Parietal lobe (tissue), 1 donor: ENCODE results near the gene OR4C15. TPM values are rescaled to one million over a fixed set of nuclear protein-coding genes. Genes with fewer than 3 reads are reported as not detected.

Experiments used
- total RNA-seq: library from RNA; depleted of rRNA; stranded (reverse); fragments of >200 nt; gene quantifications from one replicate; pipeline ENCODE4 v1.2.3, GENCODE V29; 2014

The OR4C15 gene
- not detected for total RNA-seq

GRCh38 chr11:55554169-55554568 is at the start of gene OR4C15:
Gene OR4C15, plus strand, starts transcription at chr11:55554469. Its CDS starts 0 bp downstream, at chr11:55554469.

GRCh38 chr11:55571828-55572227 is 17.6 kb downstream of the OR4C15 start, which contains the start of gene OR4C16:
Gene OR4C16, plus strand, starts transcription at chr11:55572128. Its CDS starts 0 bp downstream, at chr11:55572128.

Other genes with a start within 250 kb of the OR4C15 start
- gene OR4A16, start 211.3 kb upstream of the OR4C15 start, total RNA-seq: not detected
- not detected for gene OR4A15, start 186.5 kb upstream of the OR4C15 start, total RNA-seq
- gene OR4C16, start 17.7 kb downstream of the OR4C15 start, total RNA-seq: not detected
- not detected for gene OR4C11, start 53.2 kb downstream of the OR4C15 start, total RNA-seq
- not detected for gene OR4P4, start 80.6 kb downstream of the OR4C15 start, total RNA-seq
- not detected for gene OR4S2, start 93.9 kb downstream of the OR4C15 start, total RNA-seq
- not detected for gene OR4C6, start 107.7 kb downstream of the OR4C15 start, total RNA-seq
- gene OR5D13, start 219.0 kb downstream of the OR4C15 start, total RNA-seq: not detected
- gene OR5D14, start 241.1 kb downstream of the OR4C15 start, total RNA-seq: not detected